ENCODE data around the gene NCAM2. TPM values are rescaled to one million over a fixed set of nuclear protein-coding genes. Genes with fewer than 3 reads are reported as not detected.
A peak's percentile ranks its signal among the peaks of the same experiment; 100 is the strongest.

Gene NCAM2
- polyA plus RNA-seq, 3 donors: not detected

DNA sequence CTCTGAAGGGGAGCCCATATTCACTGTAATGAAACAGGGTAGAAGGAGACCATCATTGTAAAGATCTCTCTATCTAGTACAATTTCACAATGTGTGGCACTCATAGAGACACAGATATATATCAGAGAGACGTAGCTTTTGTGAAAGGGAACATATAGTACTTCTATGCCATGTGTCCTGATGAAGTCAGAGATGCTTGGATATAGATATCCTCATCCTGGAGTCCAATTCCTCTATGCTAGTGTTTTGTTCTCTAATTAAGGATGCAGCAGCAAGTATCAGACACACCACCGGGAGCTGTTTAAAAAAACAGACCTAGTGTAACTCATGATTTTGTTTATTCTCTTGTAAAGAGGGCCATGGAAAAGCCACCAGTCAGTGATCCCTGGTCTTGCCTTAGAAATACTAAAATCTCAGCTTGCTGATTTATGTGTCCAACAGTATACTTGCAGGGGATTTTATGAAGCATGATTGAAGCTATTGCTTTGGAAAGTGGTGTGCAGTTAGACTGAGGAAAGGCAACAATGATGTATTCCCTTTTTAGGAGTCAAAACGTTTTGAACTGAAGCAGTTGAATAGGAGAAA lies 2.5 kb downstream of the NCAM2 start:
- H3K27ac Mint-ChIP-seq: no peak overlapping the region
- H3K9me3 Mint-ChIP-seq: peaks cover 0 to 4% (median 0%) of the 10 kb centered on the region in 7 donors
- no peak overlapping the region for H3K4me3 Mint-ChIP-seq
- no peak overlapping the region for H3K27ac ChIP-seq (ENCODE audit: low read depth in 1 of 2, low read length in 2 of 2)
- H3K4me1 ChIP-seq (ENCODE audit: control insufficient read depth in 1 of 2, insufficient read depth in 2 of 2, low read length in 2 of 2): peaks cover 20 to 23% of the 10 kb centered on the region in 2 donors
- no peak overlapping the region for H3K4me2 ChIP-seq (replicated peaks; ENCODE audit: extremely low read depth, low read length, poor library complexity, severe bottlenecking)
- TF ChIP-seq CTCF (IDR thresholded peaks at IDR 0.05): no peak
- H3K9me3 ChIP-seq (replicated peaks in 1 of 2; ENCODE audit: control insufficient read depth in 1 of 2, insufficient read depth in 1 of 2, low read length in 2 of 2): peaks cover 0 to 12% of the 10 kb centered on the region in 2 donors
- H3K36me3 ChIP-seq (replicated peaks in 1 of 2; ENCODE audit: control insufficient read depth in 1 of 2, insufficient read depth in 2 of 2, low read length in 2 of 2): no peaks in the 10 kb centered on the region
- peaks cover 23% of the 10 kb centered on the region for H3K4me1 Mint-ChIP-seq
- H2AFZ ChIP-seq (ENCODE audit: insufficient read depth, low read depth, low read length, poor library complexity, severe bottlenecking): no peak overlapping the region
- intact Hi-C loops (cut with micrococcal nuclease): loop anchor here in 1 of 2 donors (5.0 kb wide), 1 partner anchor 102 kb away; no protein-coding TSS in a partner anchor
- WGBS (ENCODE audit: insufficient coverage): 83% methylated on average over 1 of the region's 3 CpGs
- no peak overlapping the region for H3K4me3 ChIP-seq (replicated peaks in 1 of 3; ENCODE audit: low read depth in 2 of 3, low read length in 3 of 3)
- no peaks in the 10 kb centered on the region for H3K79me2 ChIP-seq (ENCODE audit: insufficient read depth, low read length)
- no peaks in the 10 kb centered on the region for H3K36me3 Mint-ChIP-seq
- DNase-seq: no peak
- H3K27me3 ChIP-seq (ENCODE audit: control insufficient read depth in 2 of 2, insufficient read depth in 2 of 2, low read length in 2 of 2): peaks cover 26 to 30% of the 10 kb centered on the region in 2 donors
- no peaks in the 10 kb centered on the region for H4K20me1 ChIP-seq (ENCODE audit: insufficient read depth, low read length)
- H3K9ac ChIP-seq (ENCODE audit: insufficient read depth, low read length, poor library complexity, severe bottlenecking): no peak overlapping the region
- peaks cover 25 to 32% (median 26%) of the 10 kb centered on the region in 3 donors for H3K27me3 Mint-ChIP-seq (ENCODE audit: low read depth in 3 of 3)

DNA sequence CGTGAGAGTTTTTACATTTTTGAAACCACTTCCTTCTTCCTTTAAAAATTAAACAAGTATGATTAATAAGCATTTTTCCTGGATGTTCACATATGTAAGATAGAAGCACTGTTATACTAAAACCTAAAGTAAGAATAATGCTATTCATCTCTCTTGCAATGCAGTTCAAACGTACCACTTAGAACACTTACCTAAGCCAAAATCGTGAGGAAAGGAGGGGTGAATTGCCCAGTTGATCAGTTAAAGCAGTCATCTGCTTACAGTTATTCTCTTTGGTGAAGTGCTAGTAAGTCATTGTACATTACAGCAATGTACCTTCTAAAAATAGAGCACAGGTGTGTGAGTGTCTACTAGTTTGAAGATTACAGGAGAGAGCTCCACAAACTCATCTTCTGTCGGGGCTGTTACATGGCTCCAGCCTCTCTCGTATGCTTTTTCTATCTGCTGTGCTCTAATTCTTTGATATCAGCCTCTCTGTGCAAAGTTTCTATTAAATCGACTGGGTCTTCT lies 3.4 kb downstream of the NCAM2 start:
- Histone ChIP-seq H3K36me3 (replicated peaks in 1 of 2; ENCODE audit: control insufficient read depth in 1 of 2, insufficient read depth in 2 of 2, low read length in 2 of 2) (no peaks in the 10 kb centered on the region), H3K4me2 (replicated peaks; ENCODE audit: extremely low read depth, low read length, poor library complexity, severe bottlenecking) (no peak overlapping the region), H2AFZ (ENCODE audit: insufficient read depth, low read depth, low read length, poor library complexity, severe bottlenecking) (peak overlapping the region; percentile 2), H3K4me1 (ENCODE audit: control insufficient read depth in 1 of 2, insufficient read depth in 2 of 2, low read length in 2 of 2) (peaks cover 20 to 23% of the 10 kb centered on the region in 2 donors), H3K79me2 (ENCODE audit: insufficient read depth, low read length) (no peaks in the 10 kb centered on the region), H3K27ac (ENCODE audit: low read depth in 1 of 2, low read length in 2 of 2) (no peak overlapping the region), H4K20me1 (ENCODE audit: insufficient read depth, low read length) (no peaks in the 10 kb centered on the region), H3K4me3 (replicated peaks in 1 of 3; ENCODE audit: low read depth in 2 of 3, low read length in 3 of 3) (no peak overlapping the region), H3K9ac (ENCODE audit: insufficient read depth, low read length, poor library complexity, severe bottlenecking) (no peak overlapping the region), H3K27me3 (ENCODE audit: control insufficient read depth in 2 of 2, insufficient read depth in 2 of 2, low read length in 2 of 2) (peaks cover 20 to 25% of the 10 kb centered on the region in 2 donors), H3K9me3 (replicated peaks in 1 of 2; ENCODE audit: control insufficient read depth in 1 of 2, insufficient read depth in 1 of 2, low read length in 2 of 2) (peaks cover 0 to 10% of the 10 kb centered on the region in 2 donors)
- no peak for TF ChIP-seq CTCF (IDR thresholded peaks at IDR 0.05)
- intact Hi-C loops (cut with micrococcal nuclease): loop anchor here in 1 of 2 donors (5.0 kb wide), 1 partner anchor 101 kb away; no protein-coding TSS in a partner anchor
- H3K36me3 Mint-ChIP-seq: no peaks in the 10 kb centered on the region
- no peak overlapping the region for H3K27ac Mint-ChIP-seq
- WGBS (ENCODE audit: insufficient coverage): no CpG with 5 or more reads among the region's 6 CpGs
- H3K27me3 Mint-ChIP-seq (ENCODE audit: low read depth in 3 of 3): peaks cover 21 to 25% (median 23%) of the 10 kb centered on the region in 3 donors
- H3K4me3 Mint-ChIP-seq: no peak overlapping the region
- peaks cover 22% of the 10 kb centered on the region for H3K4me1 Mint-ChIP-seq
- peaks cover 0 to 4% (median 0%) of the 10 kb centered on the region in 7 donors for H3K9me3 Mint-ChIP-seq
- no peak for DNase-seq

Measured in CD14-positive monocyte (primary cell).